ENCODE measurements around the gene KCNAB1.

DNA sequence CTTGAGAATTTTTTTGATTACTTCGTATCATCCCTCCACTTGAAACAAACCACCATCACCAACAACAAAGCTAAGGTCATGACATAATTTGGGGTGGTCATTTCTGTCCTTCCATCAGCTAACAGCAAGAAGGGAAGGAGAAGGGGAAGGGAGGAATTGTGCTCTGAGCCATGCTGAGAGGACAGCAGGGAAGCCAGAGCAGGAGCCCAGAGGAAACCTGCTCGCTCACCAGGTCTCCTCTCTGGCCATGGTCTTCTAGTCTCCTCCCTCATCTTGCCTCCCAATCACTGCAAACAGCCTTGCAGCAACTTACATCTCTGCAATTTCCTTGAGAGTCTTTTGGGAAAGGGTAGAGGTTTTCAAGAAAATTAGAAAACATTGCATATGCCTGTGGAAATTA is 237.9 kb downstream of the KCNAB1 start:
- TF ChIP-seq EZH2 (IDR thresholded peaks at IDR 0.05; ENCODE audit: borderline replicate concordance, low read depth, low read length, severe bottlenecking): no peak
- TF ChIP-seq, protein P1, sequence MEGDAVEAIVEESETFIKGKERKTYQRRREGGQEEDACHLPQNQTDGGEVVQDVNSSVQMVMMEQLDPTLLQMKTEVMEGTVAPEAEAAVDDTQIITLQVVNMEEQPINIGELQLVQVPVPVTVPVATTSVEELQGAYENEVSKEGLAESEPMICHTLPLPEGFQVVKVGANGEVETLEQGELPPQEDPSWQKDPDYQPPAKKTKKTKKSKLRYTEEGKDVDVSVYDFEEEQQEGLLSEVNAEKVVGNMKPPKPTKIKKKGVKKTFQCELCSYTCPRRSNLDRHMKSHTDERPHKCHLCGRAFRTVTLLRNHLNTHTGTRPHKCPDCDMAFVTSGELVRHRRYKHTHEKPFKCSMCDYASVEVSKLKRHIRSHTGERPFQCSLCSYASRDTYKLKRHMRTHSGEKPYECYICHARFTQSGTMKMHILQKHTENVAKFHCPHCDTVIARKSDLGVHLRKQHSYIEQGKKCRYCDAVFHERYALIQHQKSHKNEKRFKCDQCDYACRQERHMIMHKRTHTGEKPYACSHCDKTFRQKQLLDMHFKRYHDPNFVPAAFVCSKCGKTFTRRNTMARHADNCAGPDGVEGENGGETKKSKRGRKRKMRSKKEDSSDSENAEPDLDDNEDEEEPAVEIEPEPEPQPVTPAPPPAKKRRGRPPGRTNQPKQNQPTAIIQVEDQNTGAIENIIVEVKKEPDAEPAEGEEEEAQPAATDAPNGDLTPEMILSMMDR (IDR thresholded peaks at IDR 0.05; ENCODE audit: extremely low read depth in 1 of 2, insufficient read depth in 1 of 2, low read depth in 1 of 2, low read length in 2 of 2): no peak
- TF ChIP-seq POLR2A (IDR thresholded peaks at IDR 0.05; ENCODE audit: low read depth, low read length): no peak
- no peak for TF ChIP-seq POLR2AphosphoS5 (IDR thresholded peaks at IDR 0.05; ENCODE audit: insufficient read depth, low read depth, low read length)
- TF ChIP-seq FOS (IDR thresholded peaks at IDR 0.05; ENCODE audit: borderline replicate concordance, insufficient read depth, low read length): no peak

Data from endothelial cell of umbilical vein (primary cell).